Suppressor macrophage treated with lipopolysaccharide for 4 hours (primary cell): ENCODE measurements around the gene ERG28.
"Not testable (repeated sequence)": the region's sequence is repeated elsewhere in the genome, so short reads cannot be mapped to it uniquely, and the experiment has no call there.

Experiments
- DNase-seq: peaks from one replicate; pipeline ENCODE4 v3.0.0-alpha.2; 2020

Gene ERG28

DNA sequence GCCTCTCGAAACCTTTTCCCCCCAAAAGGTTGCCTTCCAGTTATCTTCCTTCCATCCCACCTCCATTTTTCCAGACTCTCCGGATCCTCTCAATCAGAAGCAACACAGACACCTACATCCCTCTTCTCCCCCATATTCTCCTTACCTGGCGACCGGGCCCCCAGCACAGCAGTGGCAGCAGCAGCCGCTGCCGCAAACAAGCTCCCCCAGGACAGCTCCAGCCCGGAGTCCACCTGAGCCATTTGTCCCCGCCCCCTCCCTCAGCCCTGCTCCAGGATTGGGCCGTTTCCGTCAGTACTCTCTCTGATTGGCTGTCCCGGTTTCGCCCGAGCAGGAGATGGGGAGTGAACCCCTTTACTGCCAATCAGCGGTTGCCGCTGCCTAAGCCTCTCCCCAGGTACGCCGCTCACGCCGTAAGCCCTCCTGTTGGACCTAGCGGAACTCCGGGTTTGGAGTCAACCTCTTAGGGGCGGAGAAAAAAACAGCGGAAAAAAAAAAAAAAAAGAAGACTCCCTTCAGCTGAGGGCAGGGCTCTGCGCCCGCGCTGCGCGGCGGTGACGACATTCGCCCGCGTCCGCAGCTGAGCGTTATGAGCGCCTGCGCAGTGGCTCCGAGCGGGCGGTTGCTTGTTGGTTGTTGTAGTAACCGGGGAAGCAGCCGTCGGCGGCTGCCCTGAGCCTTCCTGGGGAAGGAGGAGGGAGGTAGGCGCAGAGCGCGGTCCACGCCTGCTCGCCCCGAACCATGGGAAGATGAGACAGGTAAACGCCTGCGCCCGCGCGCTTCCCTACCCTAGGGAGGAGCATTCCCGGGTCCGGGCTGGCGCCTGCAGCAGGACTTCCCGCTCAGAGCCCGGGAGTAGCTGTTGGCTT, at the start of gene ERG28, which contains the start of gene TTLL5:
ERG28 (minus strand) TSS at position 247 of the 869 bp plus-strand sequence. CDS start 3,374 bp downstream, outside the sequence.
TTLL5 (plus strand) TSS at position 617 of the 869 bp plus-strand sequence. CDS start 1,904 bp downstream, outside the sequence.
- peak; percentile 96 for DNase-seq

DNA sequence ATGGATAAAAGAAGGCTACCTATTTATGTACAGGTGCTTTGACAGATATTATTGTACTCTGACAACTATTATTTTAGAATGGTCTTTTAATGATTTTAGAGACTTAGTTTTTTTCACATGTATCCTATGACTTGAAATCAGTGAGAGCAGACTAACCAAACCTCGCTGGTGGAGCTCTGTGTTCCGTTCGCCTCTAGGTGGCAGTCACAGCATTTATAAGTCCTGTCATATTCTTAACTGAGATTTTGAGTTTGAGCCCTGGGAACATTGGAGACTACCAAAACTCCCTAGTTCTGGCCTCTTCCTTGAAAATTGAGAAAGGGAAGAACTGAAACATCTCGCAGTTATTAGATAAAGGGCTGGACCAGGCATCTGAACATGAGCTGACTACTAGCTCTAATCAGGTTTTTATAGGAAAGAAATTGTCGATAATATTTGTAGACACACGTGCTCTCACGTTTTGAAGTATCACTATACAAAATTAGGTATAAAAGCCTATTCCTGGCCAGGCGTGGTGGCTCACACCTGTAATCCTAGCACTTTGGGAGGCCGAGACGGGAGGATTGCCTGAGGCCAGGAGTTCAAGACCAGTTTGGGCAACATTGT, 48.6 kb upstream of the ERG28 start:
- DNase-seq = peak; percentile 84

GRCh38 chr14:75705014-75705413, 44.3 kb upstream of the ERG28 start:
- peak; percentile 53 for DNase-seq

DNA sequence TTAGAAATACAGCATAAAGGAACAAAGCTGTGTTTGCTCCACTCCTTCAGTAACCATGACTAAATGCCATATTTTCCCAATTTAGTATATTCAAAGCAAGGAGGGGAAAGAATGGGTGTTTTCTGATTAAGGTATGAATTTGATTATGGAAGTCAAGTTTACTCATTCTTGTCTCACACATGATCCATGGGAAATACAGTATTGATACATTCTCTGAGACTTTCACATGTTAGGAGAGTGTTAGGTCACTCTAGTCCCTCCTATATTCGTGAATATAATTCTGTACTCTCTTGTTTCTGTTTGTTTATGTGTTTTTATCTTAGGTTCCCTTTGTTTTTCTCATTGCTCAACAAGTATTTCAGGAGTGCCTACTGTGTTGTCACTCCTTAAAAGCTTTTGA, 42.8 kb upstream of the ERG28 start:
- DNase-seq = peak; percentile 29

DNA sequence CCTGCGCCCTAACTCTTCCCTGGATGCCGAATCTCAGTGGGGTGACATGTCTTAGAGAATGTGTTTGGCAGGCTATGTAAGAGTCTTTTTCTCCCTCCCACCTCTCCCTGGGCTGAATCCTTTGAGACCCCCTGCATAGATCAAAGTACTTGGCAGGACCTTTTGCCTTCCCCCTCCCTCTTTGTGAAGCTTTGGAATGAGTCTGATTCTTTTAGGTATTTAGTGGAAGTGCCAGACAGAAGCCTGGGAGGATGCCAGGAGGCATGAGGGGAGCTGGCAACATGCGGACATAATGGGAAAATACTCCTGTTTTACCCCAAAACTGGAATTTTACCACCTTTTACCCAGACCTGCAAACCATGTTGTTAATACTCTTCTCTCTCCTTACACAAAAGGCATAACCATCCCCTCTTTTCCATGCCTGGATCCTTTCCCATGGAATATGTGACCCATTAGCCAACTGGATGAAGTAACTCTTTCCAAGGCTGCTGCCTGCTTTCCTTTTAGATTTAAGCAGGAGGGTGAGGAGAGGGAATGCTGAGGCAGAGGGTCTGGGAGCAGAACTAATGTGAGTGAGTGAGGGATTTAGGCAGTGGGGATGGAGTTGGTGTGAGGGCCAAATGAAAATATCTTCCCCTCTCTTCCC, 42.1 kb upstream of the ERG28 start:
- no peak for DNase-seq

DNA sequence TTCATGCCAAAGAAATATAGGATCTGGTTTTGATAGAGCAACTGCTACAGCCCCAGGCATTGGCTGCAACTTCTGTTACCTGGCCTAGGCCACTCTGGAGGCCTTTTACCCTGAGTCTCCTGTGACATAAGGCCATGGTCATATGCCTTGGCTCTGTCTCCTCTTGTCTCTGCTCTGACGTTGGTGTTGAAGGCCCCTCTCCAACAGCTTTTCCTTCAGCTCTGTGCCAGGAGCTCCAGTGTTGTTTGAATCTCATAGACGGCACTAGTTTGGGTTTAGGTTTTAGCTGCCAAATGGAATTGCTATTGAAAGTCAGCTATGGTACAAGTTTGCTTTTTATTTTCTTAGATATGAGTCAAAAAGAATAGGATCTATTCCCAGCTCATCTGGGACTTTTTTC, 41.4 kb upstream of the ERG28 start:
- no peak for DNase-seq

DNA sequence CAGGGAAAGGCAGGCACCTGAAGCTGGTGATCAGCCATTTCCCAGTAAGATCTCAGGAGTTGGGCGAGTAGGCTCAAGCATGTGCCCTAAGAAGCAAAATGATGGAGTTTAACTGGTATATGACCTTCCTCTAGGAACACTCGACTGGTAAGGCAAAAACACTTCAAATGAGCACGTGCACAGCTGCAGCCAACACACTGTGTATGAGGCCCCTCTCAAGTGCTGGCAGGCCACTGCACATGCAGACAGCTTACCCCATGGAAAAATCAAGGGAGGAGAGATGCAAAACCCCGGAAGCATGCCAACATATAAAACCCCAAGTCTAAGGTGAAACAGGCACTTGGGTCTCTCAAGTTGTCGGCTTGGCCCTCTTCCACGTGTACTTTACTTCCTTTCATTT, 39.6 kb upstream of the ERG28 start:
- DNase-seq = no peak

- DNase-seq = no peak
These were observed 38.7 kb upstream of the ERG28 start for GRCh38 chr14:75699331-75699730.

- DNase-seq = no peak
These were observed 37.2 kb upstream of the ERG28 start for GRCh38 chr14:75697918-75698317.

DNA sequence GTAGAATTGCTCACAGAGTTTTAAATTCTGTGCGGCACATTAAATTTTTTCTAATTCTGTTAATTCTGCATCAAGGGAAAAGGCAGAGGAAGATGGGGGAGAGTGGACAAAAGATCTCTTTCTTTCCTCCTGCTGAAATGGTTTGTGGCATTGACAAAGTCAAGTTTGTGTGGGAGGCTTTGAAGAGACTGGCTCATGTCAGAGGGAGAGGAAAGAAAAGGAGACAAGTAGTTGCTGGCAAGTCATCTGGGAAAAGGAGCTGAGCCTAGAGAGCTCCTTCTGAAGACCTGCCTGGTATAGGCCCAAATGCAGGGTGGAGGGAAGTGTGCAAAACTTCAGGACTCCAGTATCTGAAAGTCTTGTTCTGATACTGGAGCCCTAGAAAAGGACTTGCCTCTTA, 36.7 kb upstream of the ERG28 start:
- no peak for DNase-seq

DNA sequence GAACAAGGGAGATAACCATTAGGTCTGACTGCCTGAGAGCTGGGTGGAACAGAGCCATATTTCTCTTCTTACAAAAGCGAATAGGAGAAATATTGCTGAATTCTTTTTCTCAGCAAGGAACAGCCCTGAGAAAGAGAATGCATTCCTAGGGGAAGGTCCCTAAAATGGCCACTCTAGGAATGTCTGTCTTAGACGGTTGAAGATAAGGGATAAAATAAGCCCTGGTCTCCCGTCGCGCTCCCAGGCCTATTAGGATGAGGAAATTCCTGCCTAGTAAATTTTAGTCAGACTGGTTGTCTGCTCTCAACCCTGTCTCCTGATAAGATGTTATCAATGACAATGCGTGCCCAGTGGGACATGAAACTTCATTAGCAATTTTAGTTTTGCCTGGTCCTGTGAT, 34.3 kb upstream of the ERG28 start:
- not testable (repeated sequence) for DNase-seq

DNA sequence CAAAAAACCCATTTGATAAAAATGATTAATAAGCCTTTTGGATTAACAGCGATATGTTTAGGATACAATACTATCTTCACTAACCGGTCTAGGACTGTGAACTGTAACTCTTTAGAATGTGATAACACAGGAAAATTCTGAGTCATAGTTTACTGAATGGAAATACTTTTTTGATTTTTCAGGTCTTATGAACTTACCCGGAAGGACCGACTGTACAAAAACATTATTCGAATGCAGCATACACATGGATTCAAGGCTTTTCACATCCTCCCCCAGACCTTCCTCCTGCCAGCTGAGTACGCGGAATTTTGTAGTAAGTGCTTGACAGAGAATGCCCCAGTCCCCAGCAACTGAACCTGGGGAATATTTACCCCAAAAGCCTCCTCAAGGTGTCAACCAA, 29.3 kb upstream of the ERG28 start:
- no peak for DNase-seq

DNA sequence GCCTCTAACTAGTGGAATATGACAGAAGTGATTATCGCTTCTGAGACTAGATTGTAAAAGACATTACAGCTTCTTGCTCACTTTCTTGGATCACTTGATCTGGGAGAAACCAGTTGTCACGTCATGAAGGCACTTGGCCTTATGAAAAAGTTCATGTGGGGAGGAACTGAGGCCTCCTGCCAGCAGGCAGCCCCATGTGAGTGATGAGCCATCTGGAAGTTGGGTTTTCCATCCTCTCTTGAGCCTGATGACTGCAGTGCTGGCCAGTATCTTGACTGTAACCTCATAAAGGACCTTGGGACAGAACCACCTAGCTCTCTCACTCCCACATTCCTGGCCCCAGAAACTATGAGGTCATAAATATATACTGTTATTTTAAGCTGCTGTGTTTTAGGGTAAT, 28.3 kb upstream of the ERG28 start:
- DNase-seq = peak; percentile 60

DNA sequence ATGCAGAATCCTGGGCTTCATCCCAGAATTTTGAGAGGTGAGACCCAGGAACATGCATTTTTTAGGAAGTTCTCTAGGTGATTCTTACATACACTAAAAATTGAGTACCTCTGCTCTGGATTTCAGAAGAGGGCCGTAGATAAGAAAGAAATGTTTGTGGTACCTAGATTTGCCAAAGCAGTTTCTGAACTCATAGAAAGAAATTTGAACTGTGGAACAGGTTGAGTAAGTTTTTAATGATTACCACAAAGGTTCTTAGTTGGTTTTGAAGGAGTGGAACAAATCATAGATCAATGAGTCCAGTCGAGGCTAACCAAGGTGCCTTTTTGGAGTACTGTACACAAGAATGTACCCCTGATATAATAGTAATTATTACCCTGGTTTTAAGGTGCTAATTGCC, 25.2 kb upstream of the ERG28 start:
- no peak for DNase-seq

- DNase-seq = no peak
These were observed 14.7 kb upstream of the ERG28 start for GRCh38 chr14:75675265-75675960.

DNA sequence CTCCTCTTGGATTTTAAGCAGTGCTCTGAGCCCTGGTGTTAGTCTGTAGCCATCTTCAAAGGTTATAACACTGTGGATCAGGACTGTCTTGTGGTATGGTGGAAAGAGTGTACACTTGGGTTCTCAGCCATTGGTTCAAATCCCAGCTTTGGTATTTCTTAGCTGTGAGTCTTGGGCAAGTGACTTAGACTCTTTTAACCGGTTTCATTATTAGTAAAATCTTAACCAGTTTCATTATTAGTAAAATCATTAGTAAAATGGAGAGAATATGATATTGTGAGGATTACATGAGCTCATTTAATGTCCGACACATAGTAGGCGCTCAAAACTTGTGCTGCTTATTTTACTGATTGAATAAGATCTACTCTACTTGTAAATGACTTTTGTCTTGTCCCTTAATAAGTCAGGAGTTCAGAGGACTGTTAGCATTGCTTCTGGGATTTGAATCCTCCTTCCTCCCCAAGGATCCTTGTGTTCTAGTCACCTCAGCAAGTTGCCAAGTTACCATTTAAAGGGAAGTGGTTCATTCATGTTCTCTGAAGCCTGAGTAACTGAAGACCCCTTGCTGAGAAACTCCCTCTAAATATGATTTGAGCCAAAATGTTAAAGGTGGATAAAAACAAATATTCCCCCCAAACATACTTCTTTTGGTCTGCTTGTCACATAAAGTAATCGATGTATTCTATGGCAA, 12.8 kb upstream of the ERG28 start:
- DNase-seq = no peak

DNA sequence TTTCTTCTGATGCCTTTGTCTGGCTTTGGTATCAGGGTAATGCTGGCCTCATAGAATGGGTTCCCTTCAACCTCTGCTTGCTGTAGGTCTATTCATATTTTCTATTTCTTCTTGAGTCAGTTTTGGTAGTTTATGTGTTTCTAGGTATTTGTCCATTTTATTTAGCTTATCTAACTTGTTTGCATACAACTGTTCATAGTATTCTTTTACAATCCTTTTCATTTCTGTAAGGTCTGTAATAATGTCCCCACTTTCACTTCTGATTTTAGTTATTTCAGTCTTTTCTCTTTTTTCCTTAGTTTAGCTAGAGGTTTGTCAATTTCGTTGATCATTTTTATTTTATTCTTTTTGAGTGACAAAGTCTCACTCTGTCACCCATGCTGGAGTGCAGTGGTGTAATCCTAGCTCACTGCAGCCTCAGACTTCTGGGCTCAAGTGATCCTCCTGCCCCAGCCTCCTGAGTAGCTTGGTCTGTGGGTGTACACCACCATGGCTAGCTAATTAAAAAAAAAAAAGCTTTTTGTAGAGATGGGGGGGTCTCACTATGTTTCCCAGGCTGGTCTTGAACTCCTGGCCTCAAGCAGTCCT, 12.0 kb upstream of the ERG28 start:
- DNase-seq = no peak

GRCh38 chr14:75667099-75667765, 6.6 kb upstream of the ERG28 start:
- no peak for DNase-seq

DNA sequence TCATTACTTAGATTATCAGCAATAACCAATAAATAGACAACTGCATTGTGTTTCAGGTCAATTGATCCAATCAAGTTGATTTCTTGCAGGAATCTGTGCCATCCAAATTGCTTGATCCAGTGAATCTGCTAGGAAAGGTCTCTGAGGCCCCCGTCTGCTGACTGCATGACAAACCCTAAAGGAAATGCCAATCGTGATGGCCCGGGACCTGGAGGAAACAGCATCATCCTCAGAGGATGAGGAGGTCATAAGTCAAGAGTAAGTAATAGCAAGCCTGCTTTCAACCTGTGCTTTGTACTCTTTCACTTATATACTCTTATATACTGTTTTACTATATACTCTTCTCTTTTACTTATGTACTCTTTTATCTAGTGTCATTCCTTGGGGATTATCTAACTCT, 2.3 kb upstream of the ERG28 start:
- no peak for DNase-seq

DNA sequence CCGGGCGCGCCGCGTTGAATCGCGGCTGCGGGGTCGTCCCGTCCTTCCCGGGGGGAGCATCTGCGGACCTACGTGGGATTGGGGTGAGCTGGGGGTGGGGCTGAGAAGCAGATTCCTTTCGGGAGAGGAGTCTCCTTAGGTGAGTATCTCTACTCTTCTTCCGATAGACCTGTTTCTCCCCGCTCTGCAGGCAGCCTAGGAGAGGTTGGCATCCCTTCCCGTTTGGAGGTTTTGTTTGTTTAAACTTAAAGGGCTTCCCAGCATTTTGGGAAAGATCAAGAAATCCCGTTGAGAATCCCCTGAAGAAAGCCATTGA, 781 bp upstream of the ERG28 start:
- DNase-seq = no peak

DNA sequence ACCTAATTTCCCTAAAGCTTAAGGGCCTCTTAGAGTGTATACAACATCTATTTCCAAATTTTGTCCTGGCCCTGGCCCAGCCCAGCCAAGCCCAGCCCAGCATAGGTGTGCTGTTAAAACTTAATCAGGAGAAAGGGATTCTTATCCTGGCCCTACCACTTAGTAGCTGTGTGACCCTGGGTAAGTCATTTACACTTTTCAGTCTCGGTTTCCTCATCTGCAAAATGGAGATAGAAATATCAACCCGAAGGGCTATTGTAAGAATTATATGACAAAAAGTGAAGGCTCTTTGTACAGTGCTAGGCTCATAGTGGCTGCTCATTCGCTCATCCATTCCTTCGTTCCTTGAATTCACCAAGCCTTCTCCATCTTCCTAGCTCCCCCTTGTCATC, 442 bp downstream of the ERG28 start:
- no peak for DNase-seq

GRCh38 chr14:75658957-75659356, 1.7 kb downstream of the ERG28 start:
- no peak for DNase-seq
